HG02973 (cell line): Measurements from ENCODE around the gene FAM90A1.
"Not testable (repeated sequence)": the region's sequence is repeated elsewhere in the genome, so short reads cannot be mapped to it uniquely, and the experiment has no call there.

Experiments
- ATAC-seq: cut with Tn5 transposase; IDR thresholded peaks from one replicate; pipeline ENCODE4 v1.9.1; 2021; ENCODE audit warnings: moderate library complexity; ENCODE audit not compliant: unreplicated experiment

The FAM90A1 gene

DNA sequence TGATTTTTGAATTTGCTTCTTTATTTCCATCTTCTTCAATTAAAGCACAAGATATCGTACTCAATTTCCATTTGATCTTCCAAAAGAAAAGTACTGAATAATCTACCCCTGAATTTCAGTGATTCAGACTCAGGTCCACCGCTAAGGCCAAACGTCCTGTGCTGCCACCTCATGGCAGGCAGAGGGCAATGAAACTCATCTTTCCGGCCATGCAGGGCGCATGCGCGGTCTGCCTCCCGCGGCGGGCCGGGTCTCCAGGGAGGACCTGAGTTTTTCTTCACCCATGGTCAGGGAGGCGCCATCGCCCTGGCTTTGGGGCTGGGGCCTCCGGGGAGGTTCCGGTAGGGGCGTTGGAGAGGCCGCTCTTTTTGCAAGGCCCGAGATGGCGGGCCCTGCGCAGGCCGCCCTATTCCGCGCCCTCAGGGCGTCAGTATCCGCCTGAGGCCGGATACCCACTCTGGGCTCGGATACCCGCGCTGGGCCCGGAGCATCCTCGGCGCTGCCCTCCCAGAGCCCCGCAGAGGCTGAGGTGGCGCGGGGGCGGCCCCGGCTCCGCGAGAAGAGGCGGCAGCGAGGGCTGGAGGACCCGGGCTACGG is 47.3 kb downstream of the FAM90A1 start:
- not testable (repeated sequence) for ATAC-seq

DNA sequence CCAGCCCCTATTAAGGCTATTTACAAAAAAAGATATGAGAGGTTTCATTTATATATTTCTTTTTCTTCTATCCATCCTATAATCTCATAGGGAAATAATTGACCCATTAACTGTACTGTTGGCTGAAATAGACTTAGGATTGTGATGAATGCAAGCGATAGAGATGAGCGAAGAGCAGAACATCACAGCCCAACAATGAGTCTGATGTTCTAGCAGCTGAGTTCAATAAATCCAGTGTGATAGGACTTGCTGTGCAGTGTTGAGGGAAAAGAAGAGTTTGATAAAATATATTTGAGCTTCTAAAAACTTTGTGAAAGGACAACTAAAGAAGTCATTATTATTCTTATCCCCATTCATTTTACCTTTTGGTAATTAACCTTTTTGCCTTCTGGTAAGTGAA is 54.5 kb downstream of the FAM90A1 start:
- ATAC-seq: not testable (repeated sequence)
